G401.6 (cell line): ENCODE results near the gene MFAP5.
"Not testable (repeated sequence)": the region's sequence is repeated elsewhere in the genome, so short reads cannot be mapped to it uniquely, and the experiment has no call there.

ENCODE experiments used
- FAIRE-seq: peaks from 2 replicates; lab custom pipeline; 2012; peaks lifted over from hg19 to GRCh38; lab: Jason Lieb, UNC

Gene MFAP5

DNA sequence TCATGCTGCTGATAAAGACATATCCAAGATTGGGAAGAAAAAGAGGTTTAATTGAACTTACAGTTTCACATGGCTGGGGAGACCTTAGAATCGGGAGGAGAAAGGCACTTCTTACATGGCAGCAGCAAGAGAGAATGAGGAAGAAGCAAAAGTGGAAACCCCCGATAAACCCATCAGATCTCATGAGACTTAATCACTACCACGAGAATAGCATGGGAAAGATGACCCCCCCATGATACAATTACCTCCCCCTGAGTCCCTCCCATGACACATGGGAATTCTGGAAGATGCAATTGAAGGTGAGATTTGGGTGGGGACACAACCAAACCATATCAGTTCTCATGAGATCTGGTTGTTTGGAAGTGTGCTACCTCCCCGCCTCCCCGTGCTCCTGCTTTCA lies 9.8 kb upstream of the MFAP5 start:
- no peak for FAIRE-seq

DNA sequence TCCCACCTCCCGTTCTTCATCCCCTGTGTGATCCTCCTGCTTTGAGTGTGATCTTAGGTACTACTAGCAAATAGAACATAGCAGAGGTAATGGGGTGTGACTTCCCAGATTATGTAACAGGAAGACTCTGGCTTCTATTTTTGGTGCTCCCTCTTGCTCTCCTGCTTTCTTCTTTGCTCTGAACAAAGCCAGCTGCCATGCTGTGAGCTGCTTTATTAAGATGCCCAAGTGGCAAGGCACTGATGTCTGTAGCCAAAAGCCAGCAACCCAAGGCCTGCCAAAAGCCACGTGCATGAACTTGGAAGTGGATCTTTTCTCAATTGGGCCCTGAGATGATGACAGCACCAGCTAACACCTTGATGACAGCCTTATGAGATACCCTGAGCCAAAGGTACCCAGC lies 5.8 kb upstream of the MFAP5 start:
- no peak for FAIRE-seq

DNA sequence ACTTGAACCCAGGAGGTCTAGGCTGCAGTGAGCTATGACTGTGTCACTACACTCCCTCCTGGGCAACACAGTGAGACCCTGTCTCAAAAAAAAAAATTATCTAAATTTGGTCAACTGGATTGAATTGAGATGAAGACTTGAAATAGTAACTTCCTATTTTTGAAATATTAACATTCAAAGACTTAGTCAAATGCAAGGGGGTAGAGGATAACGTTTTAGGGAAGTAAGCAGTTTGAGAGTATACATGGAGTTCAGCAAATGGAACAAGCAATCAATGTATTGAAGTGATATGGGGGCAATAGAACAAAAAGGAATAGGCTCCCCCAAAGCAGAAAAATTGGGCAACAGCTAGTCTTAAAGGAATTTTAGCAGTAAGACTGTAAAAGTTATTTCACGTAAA lies 4.6 kb upstream of the MFAP5 start:
- FAIRE-seq: no peak

DNA sequence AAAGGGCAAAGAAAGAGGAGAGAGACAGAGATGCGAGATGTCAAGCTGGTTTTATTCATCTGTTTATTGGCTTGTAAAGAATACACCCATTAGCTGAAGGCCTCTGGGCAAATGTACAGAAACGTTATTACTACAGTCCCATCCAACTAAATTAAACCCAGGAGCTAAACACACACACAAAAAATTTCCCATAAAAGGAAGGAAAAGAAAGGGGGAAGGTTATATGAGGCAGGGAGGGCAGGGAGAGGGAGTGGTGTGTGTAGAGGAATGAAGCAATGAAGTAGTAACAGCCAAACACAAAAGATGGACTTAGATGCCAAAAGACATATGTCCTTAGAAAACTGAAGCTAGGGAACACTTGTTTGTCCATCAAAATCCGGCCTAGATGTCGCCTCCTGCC lies 3.1 kb upstream of the MFAP5 start:
- no peak for FAIRE-seq

DNA sequence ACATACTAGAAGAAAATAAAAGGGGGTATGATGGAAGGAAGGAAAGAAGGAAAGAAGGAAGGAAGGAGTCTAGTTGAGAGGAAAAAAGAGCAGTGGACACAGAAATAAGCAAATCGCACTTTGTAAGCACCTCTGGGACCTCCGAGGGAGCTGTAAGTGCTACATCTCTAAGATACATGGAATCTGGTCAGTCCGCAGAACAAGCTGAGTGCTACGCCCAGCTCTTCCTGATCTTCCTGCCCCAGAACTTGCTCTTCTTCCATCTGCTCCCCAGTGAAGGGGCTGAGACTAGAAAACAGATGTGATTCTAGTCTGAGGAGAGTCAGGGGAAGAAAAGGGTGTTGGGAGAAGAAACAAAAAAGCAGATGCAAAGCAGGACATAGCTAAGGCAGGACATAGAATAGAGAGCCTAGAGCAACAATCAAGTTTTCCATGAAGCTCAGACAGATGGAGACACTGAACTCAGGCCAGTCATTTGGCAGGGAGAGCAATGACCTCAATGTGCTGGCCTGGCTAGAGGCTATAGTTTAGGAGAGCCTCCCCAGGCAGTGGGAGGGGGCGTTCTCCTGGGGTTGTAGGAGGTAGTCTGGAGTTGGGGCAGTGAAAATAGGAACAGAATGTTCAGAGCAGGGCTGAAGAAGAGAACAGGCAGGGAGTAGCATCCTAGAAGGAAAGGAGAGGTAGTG lies 1.7 kb upstream of the MFAP5 start:
- no peak for FAIRE-seq

DNA sequence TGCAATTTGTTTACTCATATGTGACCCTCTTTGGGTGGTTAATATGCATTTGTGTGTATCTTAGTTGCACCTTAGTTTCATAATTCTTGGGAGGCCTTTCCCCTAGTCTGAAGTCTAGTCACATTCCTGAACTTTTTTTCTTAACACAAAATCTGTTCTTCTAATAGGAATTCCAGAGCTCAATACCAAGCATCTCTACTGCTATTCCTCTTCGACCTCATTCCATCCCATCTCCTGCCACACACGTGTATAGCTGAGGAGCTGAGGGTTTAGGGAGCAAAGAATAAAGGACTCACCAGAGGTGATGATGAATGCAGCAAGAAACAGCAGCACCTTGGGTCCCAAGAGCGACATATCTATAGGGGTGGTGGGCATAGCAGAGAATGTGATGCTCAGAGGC lies 875 bp downstream of the MFAP5 start:
- FAIRE-seq: no peak

DNA sequence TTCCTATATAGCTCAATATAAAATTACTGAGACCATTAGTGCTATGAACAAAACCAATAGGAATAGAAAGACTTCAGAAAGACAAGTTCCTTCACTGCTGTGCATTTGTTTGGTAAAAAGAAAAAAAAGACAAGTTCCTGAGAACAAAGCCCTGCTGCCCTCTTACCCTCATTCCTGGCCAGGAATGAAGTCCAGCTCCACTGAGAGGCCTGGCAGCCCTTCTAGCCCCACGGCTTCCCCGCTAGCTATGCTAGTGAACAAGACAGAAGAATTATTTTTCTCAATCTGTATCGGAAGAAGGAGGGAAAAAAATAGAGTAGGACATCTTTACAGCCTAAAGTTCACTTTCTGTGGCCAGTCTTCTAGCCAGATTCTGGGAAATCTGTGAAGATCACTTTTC lies 1.6 kb downstream of the MFAP5 start:
- FAIRE-seq: no peak

DNA sequence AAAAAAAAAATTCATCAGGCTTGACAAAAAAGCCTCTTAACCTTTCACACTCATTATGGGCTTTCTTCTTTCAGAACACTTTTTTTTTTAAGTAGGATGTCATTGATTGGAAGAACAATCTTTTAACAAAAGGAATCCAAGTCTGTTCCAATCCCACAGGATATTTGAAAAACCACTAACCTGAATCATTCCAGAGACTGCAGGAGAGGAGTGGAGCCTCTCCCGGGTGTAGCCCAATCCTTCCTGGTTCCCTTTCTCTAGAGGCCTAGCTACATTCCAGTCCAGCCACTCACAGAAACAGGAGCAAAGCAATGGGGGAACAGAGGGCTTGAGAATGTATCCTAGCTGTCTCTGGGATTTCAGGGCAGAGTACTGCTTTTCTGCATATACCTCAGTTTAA lies 4.3 kb downstream of the MFAP5 start:
- no peak for FAIRE-seq

DNA sequence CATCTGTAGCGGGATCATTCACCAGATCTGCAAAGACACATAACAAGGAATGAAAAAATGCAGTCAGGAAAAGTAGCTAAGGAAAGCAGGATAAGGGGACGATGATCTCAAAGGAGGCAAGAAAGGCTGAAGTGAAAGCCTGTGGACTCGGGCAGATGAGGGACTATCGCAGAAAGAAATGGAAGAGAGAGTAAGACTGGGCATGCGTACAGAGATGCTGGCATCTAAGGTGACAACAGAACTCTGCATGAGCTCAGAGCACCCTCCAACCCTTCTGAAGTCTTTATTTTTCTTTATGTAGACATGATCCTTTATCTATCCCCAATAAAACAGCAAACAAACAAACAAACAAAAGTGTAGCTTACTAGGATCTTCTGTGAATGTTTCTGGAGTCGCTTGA lies 7.2 kb downstream of the MFAP5 start:
- no peak for FAIRE-seq

DNA sequence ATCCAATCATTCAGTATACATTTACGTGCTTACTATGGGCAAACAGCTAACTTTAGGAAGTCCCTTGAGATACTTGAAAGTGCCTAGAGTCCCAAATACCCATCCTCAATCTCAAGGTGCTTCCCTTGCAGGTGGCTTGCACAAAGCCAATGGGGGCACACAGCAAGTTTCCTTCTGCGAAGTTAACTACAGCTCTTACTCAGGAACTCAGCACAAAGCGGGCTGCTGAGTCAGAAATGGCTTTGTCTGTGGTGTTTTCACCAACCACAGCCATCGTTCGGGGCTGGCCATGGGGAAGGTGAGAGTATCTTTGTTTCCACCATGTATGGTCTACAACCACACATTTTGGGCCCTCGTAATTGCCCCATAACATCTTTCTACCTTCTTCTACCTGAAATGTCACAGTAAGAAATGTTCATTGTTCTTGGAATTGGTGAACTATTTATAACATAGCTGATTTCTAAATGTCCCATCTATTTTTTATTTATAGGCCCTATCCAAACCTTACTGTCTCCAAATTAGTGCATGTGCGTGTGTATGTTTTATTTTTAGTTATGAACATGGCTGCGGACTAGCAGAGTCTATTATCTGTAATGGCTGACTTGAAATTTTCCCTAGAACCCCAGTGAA lies 13.9 kb downstream of the MFAP5 start:
- FAIRE-seq: no peak

DNA sequence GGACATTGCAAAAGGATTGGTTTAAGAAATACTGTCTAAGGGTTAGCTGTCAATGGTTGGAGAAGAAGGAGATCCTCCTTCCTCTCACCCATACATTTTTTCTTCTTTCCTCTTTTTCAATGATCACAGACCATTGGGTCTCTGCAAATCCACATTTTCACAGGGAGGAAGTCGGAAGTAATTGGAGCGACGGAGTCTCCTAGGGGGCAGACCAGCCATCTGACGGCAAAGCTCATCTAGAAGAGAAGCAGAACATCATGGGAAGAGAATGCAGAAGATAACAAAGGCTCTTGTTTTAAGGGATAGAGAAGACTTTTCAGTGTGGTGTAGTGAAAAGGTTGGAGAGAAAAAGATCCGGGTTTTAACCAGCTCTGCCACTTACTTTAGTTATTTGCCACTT lies 14.7 kb downstream of the MFAP5 start:
- FAIRE-seq: no peak

DNA sequence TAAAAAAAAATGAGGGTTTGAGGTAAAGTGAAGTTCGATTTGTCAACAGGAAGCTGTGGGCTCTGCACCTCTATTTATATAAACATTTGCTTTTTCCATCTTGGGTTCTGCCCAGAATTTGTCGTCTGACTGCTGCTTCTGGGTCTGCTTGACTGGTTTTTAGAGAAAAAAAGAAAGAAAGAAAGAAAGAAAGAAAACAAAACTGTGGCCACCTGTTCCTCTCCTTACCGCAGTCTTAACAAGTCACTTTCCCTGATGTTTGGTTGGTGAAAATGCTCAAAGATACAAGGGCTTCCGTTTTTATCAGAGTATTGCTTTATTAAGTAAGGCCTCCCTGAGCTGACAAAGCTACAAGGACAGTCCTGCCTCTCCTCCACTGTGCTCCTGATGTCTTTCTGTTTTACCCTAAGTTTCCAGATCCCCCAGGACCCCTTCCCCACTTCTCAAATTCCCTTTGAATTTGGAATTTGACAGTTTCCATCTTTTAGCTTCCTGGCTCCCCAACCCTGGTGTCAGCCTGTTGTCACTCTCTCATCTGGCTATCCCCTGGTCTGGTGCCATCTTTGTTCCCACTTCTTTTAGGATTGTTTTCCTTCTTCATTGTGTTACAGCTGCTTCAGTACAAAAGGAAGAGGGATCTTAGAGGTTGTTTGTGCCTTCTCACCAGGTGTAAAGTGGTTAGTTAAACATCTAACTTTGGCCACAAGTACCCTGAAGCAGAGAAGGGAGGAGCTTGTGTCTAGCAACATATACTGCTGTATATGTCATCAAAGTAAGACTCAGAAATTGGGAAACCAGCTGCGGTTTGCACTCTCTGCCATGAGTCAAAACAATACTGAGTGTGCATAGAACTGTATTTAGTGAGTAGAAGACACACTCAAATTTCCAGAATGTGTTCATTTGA lies 18.0 kb downstream of the MFAP5 start:
- no peak for FAIRE-seq

DNA sequence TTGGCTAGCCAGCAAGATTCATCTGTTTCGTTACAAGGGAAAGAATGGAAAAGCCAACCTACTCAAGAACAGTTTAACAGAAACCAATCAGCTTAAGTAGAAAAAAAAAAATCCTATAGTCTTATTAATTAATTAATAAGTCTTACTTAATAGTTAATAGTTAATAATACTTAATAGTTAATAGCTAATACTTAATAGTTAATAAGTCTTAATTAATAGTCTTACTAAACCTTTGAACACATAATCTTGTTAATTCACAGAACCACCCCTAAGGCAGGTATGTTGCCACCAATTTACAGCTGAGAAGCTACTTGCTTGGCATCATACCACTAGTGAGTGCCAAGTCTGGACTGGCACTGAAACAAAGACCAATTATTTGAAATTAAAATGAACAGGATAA lies 19.9 kb downstream of the MFAP5 start:
- FAIRE-seq: no peak

DNA sequence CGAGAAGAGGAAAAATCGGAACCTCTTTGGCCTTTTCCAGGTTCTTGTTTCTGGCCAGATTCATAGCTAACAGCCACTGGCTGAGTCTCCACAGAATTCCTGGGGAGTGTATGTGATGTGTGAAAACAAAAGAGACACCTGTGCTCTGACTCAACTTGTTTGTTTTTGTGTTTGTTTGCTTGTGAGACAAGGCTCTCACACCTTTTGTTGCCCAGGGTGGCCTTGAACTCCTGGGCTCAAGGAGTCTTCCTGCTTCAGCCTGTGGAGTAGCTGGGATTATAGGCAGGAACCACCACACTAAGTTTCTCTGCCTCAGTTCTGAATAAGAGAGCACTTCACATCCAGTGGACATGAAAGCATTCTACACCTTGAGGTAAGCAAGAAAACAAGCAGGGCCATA lies 22.7 kb downstream of the MFAP5 start:
- FAIRE-seq: no peak

DNA sequence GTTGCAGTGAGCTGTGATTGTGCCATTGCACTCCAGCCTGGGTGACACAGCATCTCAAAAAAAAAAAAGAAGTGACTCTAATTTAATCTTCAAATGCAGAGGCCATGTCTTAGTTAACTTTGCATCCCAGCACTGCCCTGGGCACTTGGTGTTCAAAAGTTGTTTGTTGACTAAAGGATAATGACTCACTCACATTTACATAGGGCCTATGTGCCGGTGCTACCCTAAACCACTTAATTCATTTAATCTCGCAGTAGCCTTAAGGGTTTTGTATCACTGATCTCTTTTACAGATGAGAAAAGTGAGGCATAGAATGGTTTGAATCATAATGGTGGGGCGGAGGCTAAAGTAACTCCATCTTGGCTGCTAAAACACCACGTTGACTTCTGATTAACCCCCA lies 23.7 kb downstream of the MFAP5 start:
- FAIRE-seq: no peak

DNA sequence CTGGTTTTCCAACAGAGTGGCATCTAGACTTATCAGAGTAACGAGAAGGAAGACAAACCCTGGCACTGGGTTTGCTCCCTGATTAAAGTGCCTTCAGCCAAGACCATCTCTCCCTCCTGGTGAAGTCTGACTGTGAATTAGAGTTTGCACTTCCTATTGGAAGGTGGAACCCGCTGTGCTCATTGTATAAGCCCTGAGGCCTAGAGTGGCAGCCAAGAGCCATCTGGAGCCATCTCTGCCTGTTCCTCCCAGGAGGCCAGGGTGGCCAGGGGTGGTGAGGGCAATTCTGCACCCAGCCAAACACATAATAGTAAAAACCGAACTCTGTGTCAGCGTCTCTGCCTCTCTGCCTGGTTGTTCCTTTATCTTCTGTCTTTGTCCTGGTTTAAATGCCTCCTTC lies 25.0 kb downstream of the MFAP5 start:
- no peak for FAIRE-seq

DNA sequence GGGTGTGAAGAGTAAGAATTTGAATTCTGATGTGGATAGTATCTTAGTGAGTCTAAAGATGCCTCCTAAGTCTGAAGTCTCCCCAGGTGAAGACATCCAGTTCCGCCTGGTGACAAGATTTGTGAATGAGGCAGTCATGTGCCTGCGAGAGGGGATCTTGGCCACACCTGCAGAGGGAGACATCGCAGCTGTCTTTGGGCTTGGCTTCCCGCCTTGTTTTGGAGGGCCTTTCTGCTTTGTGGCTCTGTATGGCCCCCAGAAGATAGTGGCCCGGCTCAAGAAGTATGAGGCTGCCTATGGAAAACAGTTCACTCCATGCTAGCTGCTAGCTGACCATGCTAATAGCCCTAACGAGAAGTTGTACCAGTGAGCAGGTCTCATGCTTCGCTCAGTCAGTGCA lies 25.4 kb downstream of the MFAP5 start:
- no peak for FAIRE-seq

DNA sequence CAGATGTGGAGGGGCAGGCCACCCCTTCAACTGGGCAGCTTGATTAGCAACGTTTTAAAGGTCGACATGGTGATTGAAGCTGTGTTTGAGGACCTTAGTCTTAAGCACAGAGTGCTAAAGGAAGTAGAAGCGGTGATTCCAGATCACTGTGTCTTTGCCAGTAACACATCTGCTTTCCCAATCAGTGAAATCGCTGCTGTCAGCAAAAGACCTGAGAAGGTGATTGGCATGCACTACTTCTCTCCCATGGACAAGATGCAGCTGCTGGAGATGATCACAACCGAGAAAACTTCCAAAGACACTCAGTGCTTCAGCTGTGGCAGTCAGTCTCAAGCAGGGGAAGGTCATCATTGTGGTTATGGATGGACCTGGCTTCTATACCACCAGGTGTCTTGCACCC lies 26.0 kb downstream of the MFAP5 start:
- FAIRE-seq: no peak

DNA sequence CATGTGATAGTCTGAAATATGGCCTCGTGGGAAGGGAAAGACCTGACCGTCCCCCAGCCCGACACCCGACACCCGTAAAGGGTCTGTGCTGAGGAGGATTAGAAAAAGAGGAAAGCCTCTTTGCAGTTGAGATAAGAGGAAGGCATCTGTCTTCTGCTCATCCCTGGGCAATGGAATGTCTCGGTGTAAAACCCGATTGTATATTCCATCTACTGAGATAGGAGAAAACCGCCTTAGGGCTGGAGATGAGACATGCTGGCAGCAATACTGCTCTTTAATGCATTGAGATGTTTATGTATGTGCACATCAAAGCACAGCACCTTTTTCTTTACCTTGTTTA lies 26.6 kb downstream of the MFAP5 start:
- not testable (repeated sequence) for FAIRE-seq

DNA sequence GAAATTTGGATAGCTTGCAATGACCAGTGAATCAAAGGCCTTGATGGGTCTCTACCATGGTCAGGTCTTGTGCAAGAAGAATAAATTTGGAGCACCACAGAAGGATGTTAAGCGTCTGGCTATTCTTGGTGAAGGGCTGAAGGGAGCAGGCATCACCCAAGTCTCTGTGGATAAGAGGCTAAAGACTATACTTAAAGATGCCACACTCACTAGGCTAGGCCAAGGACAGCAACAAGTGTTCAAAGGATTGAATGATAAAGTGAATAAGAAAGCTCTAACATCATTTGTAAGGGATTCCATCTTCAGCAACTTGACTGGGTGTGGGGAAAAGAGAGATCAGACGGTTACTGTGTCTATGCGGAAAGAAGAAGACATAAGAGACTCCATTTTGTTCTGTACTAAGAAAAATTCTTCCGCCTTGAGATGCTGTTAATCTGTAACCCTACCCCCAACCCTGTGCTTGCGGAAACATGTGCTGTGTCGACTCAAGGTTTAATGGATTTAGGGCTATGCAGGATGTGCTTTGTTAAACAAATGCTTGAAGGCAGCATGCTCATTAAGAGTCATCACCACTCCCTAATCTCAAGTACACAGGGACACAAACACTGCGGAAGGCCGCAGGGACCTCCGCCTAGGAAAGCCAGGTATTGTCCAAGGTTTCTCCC lies 27.2 kb downstream of the MFAP5 start:
- FAIRE-seq: not testable (repeated sequence)

DNA sequence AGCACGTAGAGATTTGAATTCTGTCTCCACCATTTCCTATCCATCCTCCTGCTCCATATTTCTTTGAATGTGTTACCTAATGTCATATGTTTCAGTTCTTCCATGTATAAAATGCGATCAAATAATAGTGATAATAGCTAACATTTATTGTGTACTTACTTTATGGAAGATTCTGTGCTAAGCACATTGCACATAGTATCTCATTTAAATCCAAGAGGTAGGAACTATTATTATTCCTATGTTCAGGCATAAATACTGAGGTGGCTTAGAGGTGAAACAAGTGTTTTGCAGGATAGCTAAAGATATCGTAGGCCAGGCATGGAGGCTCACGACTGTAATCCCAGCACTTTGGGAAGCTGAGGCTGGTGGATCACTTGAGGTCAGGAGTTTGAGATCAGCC lies 32.5 kb downstream of the MFAP5 start:
- no peak for FAIRE-seq

DNA sequence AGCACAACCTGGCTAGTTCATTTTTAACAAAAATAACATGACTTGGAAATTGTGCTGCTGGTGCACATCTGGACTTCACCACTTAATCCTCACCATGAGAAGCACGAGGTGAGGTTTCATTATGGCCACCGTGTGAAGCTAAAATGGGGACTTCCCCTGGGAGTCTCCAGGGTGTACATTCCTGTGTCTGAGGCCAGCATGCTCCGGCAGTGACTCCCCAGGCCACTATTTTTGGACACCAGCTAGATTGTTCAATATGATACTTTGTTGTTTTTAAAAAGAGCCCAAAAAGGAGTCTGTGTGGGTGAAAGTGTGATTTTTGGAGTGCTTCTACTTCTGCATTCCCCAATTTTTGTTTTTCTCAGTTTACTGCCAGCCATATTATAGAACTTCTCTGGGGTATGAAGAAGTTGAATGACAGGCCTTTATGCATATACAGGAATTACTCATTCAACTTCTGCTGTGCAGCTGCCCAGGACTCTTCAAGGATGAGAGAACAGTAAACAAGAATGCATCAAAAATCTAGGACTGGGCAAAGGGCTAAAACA lies 33.1 kb downstream of the MFAP5 start:
- no peak for FAIRE-seq

DNA sequence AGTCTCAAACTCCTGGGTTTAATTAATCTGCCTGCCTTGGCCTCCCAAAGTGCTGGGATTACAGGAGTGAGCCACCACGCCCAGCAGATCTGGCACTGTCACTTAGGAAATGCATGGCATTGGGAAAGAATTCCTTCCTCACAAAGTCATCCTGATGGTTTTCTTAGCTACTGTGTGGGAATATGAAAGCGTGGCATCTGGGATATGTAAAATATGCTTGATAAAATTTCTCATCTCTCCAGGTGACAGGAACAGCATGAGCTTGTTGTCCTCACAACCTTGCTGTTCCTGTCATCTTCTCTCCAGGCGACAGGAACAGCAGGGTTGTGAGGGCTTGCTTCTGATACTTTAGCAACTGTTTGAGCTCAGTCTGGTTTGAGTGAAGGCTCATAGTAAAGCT lies 33.9 kb downstream of the MFAP5 start:
- FAIRE-seq: no peak
